ENCODE results near the gene PNO1. TPM values are rescaled to one million over a fixed set of nuclear protein-coding genes. Genes with fewer than 3 reads are reported as not detected.

PNO1 gene
- total and polyA plus RNA-seq, 2 experiments from 2014 or later, result 14.5 to 23.3 TPM

GRCh38 chr2:68189991-68190784 lies 32.5 kb downstream of the PNO1 start:
- TF ChIP-seq EZH2 (IDR thresholded peaks at IDR 0.05; ENCODE audit: insufficient read depth, poor library complexity, severe bottlenecking), result no peak
- no peak for TF ChIP-seq EZH2phosphoT487 (IDR thresholded peaks at IDR 0.05; ENCODE audit: insufficient read depth, low read depth)
- H4K20me1 ChIP-seq (ENCODE audit: insufficient read depth), result no peaks in the 10 kb centered on the region
- H3K4me3 ChIP-seq, result no peak overlapping the region
- peaks cover 20% of the 10 kb centered on the region; the same call in 1 of the 2 replicates for H3F3A ChIP-seq (ENCODE audit: insufficient read depth)
- no peak overlapping the region for H2AFZ ChIP-seq
- H3K27me3 ChIP-seq (replicated peaks; ENCODE audit: insufficient read depth), result no peaks in the 10 kb centered on the region
- H3K9me3 ChIP-seq (ENCODE audit: low read depth), result no peaks in the 10 kb centered on the region
- DNase-seq, result no peak
- WGBS, 2 experiments (ENCODE audit: low coverage in 1 of 2, low lambda C conversion rate in 2 of 2, missing lambda C conversion rate in 2 of 2), result 92 to 95% methylated on average over 12 to 15 of the region's 15 CpGs
- no peaks in the 10 kb centered on the region for H3K9me2 ChIP-seq (ENCODE audit: insufficient read depth)
- in situ Hi-C loops (cut with MboI), result no loop called here
- no peak overlapping the region for H3K4me2 ChIP-seq (ENCODE audit: unreplicated experiment)
- peak overlapping the region; percentile 46 for H3K27ac ChIP-seq
- peaks cover 4% of the 10 kb centered on the region; the same call in 1 of the 2 replicates for H3K36me3 ChIP-seq (ENCODE audit: low read depth)
- peaks cover 41% of the 10 kb centered on the region for H3K4me1 ChIP-seq (ENCODE audit: insufficient read depth)
- H3K9ac ChIP-seq, result peak overlapping the region; percentile 39; the same call in 1 of the 2 replicates
- peaks cover 97% of the 10 kb centered on the region for H3K79me2 ChIP-seq (ENCODE audit: insufficient read depth)

GRCh38 chr2:68190991-68191731 lies 33.5 kb downstream of the PNO1 start:
- H3K9me2 ChIP-seq (ENCODE audit: insufficient read depth), result no peaks in the 10 kb centered on the region
- no peaks in the 10 kb centered on the region for H4K20me1 ChIP-seq (ENCODE audit: insufficient read depth)
- peak overlapping the region; percentile 46 for H3K27ac ChIP-seq
- peaks cover 99% of the 10 kb centered on the region for H3K79me2 ChIP-seq (ENCODE audit: insufficient read depth)
- H2AFZ ChIP-seq, result no peak overlapping the region
- H3K9me3 ChIP-seq (ENCODE audit: low read depth), result no peaks in the 10 kb centered on the region
- H3K27me3 ChIP-seq (replicated peaks; ENCODE audit: insufficient read depth), result no peaks in the 10 kb centered on the region
- peaks cover 21% of the 10 kb centered on the region; the same call in 1 of the 2 replicates for H3F3A ChIP-seq (ENCODE audit: insufficient read depth)
- TF ChIP-seq EZH2 (IDR thresholded peaks at IDR 0.05; ENCODE audit: insufficient read depth, poor library complexity, severe bottlenecking) (no peak), EZH2phosphoT487 (IDR thresholded peaks at IDR 0.05; ENCODE audit: insufficient read depth, low read depth) (no peak)
- peaks cover 4% of the 10 kb centered on the region; the same call in 1 of the 2 replicates for H3K36me3 ChIP-seq (ENCODE audit: low read depth)
- in situ Hi-C loops (cut with MboI), result no loop called here
- peak; percentile 86 for DNase-seq
- H3K9ac ChIP-seq, result peak overlapping the region; percentile 39; the same call in 1 of the 2 replicates
- H3K4me3 ChIP-seq, result no peak overlapping the region
- no peak overlapping the region for H3K4me2 ChIP-seq (ENCODE audit: unreplicated experiment)
- peaks cover 50% of the 10 kb centered on the region for H3K4me1 ChIP-seq (ENCODE audit: insufficient read depth)
- WGBS, 2 experiments (ENCODE audit: low coverage in 1 of 2, low lambda C conversion rate in 2 of 2, missing lambda C conversion rate in 2 of 2), result 65% methylated on average over 3 of the region's 3 CpGs

GRCh38 chr2:68193144-68193543 lies 35.5 kb downstream of the PNO1 start:
- H3K4me2 ChIP-seq (ENCODE audit: unreplicated experiment), result peak overlapping the region; percentile 84
- H3K27ac ChIP-seq, result peak overlapping the region; percentile 77
- H3K9me2 ChIP-seq (ENCODE audit: insufficient read depth), result no peaks in the 10 kb centered on the region
- H2AFZ ChIP-seq, result no peak overlapping the region
- no peaks in the 10 kb centered on the region for H3K36me3 ChIP-seq (ENCODE audit: low read depth)
- peak overlapping the region; percentile 60 for H3K4me3 ChIP-seq
- H3K9ac ChIP-seq, result peak overlapping the region; percentile 54
- H3K79me2 ChIP-seq (ENCODE audit: insufficient read depth), result peaks cover 98% of the 10 kb centered on the region
- H3K4me1 ChIP-seq (ENCODE audit: insufficient read depth), result peaks cover 50% of the 10 kb centered on the region
- H4K20me1 ChIP-seq (ENCODE audit: insufficient read depth), result no peaks in the 10 kb centered on the region
- WGBS, 2 experiments (ENCODE audit: low coverage in 1 of 2, low lambda C conversion rate in 2 of 2, missing lambda C conversion rate in 2 of 2), result 30 to 39% methylated on average over 3 of the region's 3 CpGs
- in situ Hi-C loops (cut with MboI), result no loop called here
- H3K9me3 ChIP-seq (ENCODE audit: low read depth), result no peaks in the 10 kb centered on the region
- TF ChIP-seq EZH2 (IDR thresholded peaks at IDR 0.05; ENCODE audit: insufficient read depth, poor library complexity, severe bottlenecking) (no peak), EZH2phosphoT487 (IDR thresholded peaks at IDR 0.05; ENCODE audit: insufficient read depth, low read depth) (no peak)
- no peaks in the 10 kb centered on the region for H3K27me3 ChIP-seq (replicated peaks; ENCODE audit: insufficient read depth)
- DNase-seq, result peak; percentile 44
- H3F3A ChIP-seq (ENCODE audit: insufficient read depth), result peaks cover 21% of the 10 kb centered on the region; the same call in 1 of the 2 replicates

GRCh38 chr2:68193787-68194372 lies 36.2 kb downstream of the PNO1 start:
- H4K20me1 ChIP-seq (ENCODE audit: insufficient read depth), result no peaks in the 10 kb centered on the region
- peaks cover 26% of the 10 kb centered on the region; the same call in 1 of the 2 replicates for H3F3A ChIP-seq (ENCODE audit: insufficient read depth)
- 27 to 30% methylated on average over 4 of the region's 4 CpGs for WGBS, 2 experiments (ENCODE audit: low coverage in 1 of 2, low lambda C conversion rate in 2 of 2, missing lambda C conversion rate in 2 of 2)
- no peak overlapping the region for H2AFZ ChIP-seq
- no peaks in the 10 kb centered on the region for H3K9me3 ChIP-seq (ENCODE audit: low read depth)
- H3K79me2 ChIP-seq (ENCODE audit: insufficient read depth), result peaks cover 96% of the 10 kb centered on the region
- peak overlapping the region; percentile 84 for H3K4me2 ChIP-seq (ENCODE audit: unreplicated experiment)
- peak overlapping the region; percentile 54 for H3K9ac ChIP-seq
- H3K4me1 ChIP-seq (ENCODE audit: insufficient read depth), result peaks cover 50% of the 10 kb centered on the region
- in situ Hi-C loops (cut with MboI), result no loop called here
- H3K36me3 ChIP-seq (ENCODE audit: low read depth), result no peaks in the 10 kb centered on the region
- H3K27ac ChIP-seq, result peak overlapping the region; percentile 77
- DNase-seq, result peak; percentile 79
- H3K4me3 ChIP-seq, result peak overlapping the region; percentile 60
- TF ChIP-seq EZH2phosphoT487 (IDR thresholded peaks at IDR 0.05; ENCODE audit: insufficient read depth, low read depth), result no peak
- no peak for TF ChIP-seq EZH2 (IDR thresholded peaks at IDR 0.05; ENCODE audit: insufficient read depth, poor library complexity, severe bottlenecking)
- no peaks in the 10 kb centered on the region for H3K9me2 ChIP-seq (ENCODE audit: insufficient read depth)
- no peaks in the 10 kb centered on the region for H3K27me3 ChIP-seq (replicated peaks; ENCODE audit: insufficient read depth)
